Transverse colon (tissue), 4 donors: ENCODE data around the gene ADGRG2. TPM values are rescaled to one million over a fixed set of nuclear protein-coding genes. Genes with fewer than 3 reads are reported as not detected.

ENCODE experiments used
- DNase-seq: peaks from one replicate; pipeline ENCODE4 v3.0.0-alpha.2; 2019
- H3K27ac ChIP-seq, 4 donors: fragments of 200-600 bp; sonication (generic); 2 replicates each; pipeline ENCODE4 v1.5.1; 2016 to 2018; ENCODE audit warnings: inconsistent platforms in 4 of 4
- H3K27me3 ChIP-seq: fragments of 200-600 bp; sonication (generic); 2 replicates; pipeline ENCODE4 v1.5.1; 2017; ENCODE audit warnings: inconsistent platforms
- H3K36me3 ChIP-seq, 4 donors: fragments of 200-600 bp; sonication (generic); 2 replicates each; pipeline ENCODE4 v1.5.1; 2017 to 2019; ENCODE audit warnings: inconsistent platforms in 4 of 4
- H3K4me1 ChIP-seq, 4 donors: fragments of 200-600 bp; sonication (generic); 2 replicates each; pipeline ENCODE4 v1.5.1; 2017 to 2020; ENCODE audit warnings: inconsistent platforms in 4 of 4
- H3K4me3 ChIP-seq, 4 donors: fragments of 200-600 bp; sonication (generic); 1 replicate in 1 of 4; 2 replicates in 3 of 4; pipeline versions ENCODE4 v1.5.1 to v1.6.1; 2017 to 2019; ENCODE audit warnings: inconsistent platforms in 4 of 4
- H3K9me3 ChIP-seq, 2 donors: fragments of 200-600 bp; sonication (generic); 2 replicates each; pipeline ENCODE4 v1.5.1; 2017 to 2019; ENCODE audit warnings: inconsistent platforms in 2 of 2
- EP300 ChIP-seq: sonication (generic); formaldehyde crosslinking; IDR thresholded peaks from one replicate; pipeline ENCODE4 v1.6.1; 2017; ENCODE audit warnings: antibody characterized with exemption, low read depth
- POLR2A ChIP-seq: fragments of 450-650 bp; IDR thresholded peaks from one replicate; pipeline ENCODE4 v1.6.1; 2016; ENCODE audit warnings: antibody characterized with exemption, mild to moderate bottlenecking, moderate library complexity
- POLR2AphosphoS5 ChIP-seq, 3 donors: sonication (generic); formaldehyde crosslinking; IDR thresholded peaks; one replicate each; pipeline ENCODE4 v1.6.1; 2016; ENCODE audit warnings: antibody characterized with exemption in 3 of 3
- WGBS, 2 donors: methylation state at CpG; one replicate each; pipeline ENCODE4 v1.1.5; 2018; ENCODE audit warnings: low coverage in 1 of 2; 5-methylcytosine and 5-hydroxymethylcytosine counted together
- in situ Hi-C, 4 donors: fragments of 200-750 bp; cut with MboI; loops; one replicate each; pipeline versions ENCODE4 v1.15.0 to v1.15.1; 2017; ENCODE audit warnings: low sequenced_read_pairs in 3 of 4, low pct_ligation_motif_present in 1 of 4, low pct_unique_long_range_greater_than_20kb in 1 of 4
- intact Hi-C: fragments of 100-400 bp; cut with DNase I; formaldehyde crosslinking; loops from one replicate; pipeline ENCODE4 v1.15.1; 2023; ENCODE audit warnings: low total_unique reads
- total RNA-seq, 4 donors: library from RNA; depleted of rRNA; stranded (reverse); fragments of >200 nt; gene quantifications; one replicate each; pipeline ENCODE4 v1.1.0, GENCODE V29; 2016
- TF ChIP-seq, protein P1 (sequence below), 5 experiments: fragments of 200-600 bp in 3 of 5; fragments of 450-650 bp in 2 of 5; sonication (generic) in 3 of 5; IDR thresholded peaks; 1 replicate in 2 of 5; 2 replicates in 3 of 5; pipeline ENCODE4 v1.5.1; 2016 to 2017; ENCODE audit warnings: antibody characterized with exemption in 5 of 5, inconsistent platforms in 3 of 5, mild to moderate bottlenecking in 2 of 5, moderate library complexity in 1 of 5

Gene ADGRG2
- total RNA-seq, 4 donors from 2014 or later = 0.41 to 0.64 TPM; not detected in 2

DNA sequence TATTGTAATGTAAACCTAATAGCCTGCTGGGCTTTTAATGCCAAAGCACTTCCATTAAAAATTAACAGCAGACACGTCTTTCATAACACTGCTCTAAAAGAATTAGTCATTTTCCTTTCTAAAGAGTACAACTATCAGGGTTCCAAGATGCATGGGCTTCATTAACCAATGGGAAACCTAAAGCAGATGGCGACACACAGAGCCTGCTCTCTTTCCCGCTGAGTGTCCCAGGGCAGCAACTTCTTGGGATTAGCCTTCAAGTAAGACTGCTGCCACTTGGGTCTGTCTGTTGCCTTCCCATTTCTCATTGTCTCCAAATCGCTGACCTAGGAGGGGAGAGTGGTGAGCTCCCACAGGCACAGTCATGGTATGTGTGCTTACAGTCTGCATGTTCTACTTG lies 124.4 kb downstream of the ADGRG2 start:
- TF ChIP-seq POLR2AphosphoS5 (IDR thresholded peaks at IDR 0.05) (no peak), EP300 (no peak), POLR2A (no peak)
- TF ChIP-seq, protein P1, sequence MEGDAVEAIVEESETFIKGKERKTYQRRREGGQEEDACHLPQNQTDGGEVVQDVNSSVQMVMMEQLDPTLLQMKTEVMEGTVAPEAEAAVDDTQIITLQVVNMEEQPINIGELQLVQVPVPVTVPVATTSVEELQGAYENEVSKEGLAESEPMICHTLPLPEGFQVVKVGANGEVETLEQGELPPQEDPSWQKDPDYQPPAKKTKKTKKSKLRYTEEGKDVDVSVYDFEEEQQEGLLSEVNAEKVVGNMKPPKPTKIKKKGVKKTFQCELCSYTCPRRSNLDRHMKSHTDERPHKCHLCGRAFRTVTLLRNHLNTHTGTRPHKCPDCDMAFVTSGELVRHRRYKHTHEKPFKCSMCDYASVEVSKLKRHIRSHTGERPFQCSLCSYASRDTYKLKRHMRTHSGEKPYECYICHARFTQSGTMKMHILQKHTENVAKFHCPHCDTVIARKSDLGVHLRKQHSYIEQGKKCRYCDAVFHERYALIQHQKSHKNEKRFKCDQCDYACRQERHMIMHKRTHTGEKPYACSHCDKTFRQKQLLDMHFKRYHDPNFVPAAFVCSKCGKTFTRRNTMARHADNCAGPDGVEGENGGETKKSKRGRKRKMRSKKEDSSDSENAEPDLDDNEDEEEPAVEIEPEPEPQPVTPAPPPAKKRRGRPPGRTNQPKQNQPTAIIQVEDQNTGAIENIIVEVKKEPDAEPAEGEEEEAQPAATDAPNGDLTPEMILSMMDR (IDR thresholded peaks at IDR 0.05) = no peak
- intact Hi-C loops = no loop called here
- in situ Hi-C loops = loop anchor here in 1 of 4 donors (25.0 kb wide), 1 partner anchor 339 kb away; the partner anchor contains the start of gene PDHA1
- Histone ChIP-seq H3K27me3 (no peaks in the 10 kb centered on the region), H3K4me1 (no peaks in the 10 kb centered on the region), H3K9me3 (no peaks in the 10 kb centered on the region), H3K4me3 (no peak overlapping the region), H3K27ac (no peak overlapping the region), H3K36me3 (no peaks in the 10 kb centered on the region)
- DNase-seq = no peak
- 51% methylated on average over 4 of the region's 4 CpGs; no CpG with 5 or more reads in 1 of the 2 donors for WGBS, 2 donors

DNA sequence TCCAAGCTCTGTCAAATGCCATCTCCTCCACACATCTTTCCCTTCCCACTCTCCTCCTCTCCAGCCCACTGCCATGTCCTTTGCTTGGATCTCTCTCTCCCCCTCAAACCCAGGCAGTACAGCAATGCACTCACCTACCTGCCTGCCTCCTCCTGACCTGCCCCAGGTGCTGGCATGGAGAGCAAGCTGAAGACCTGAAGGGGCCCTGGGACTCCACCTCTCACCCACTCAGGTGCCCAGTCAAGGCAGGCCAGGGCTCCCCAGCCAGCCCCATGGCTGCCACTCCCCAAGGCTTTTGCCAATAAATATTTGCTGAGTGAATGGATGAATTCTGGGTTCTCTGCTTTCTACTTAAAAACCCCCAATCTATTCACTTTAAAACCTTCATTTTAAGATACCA lies 125.7 kb downstream of the ADGRG2 start:
- in situ Hi-C loops = loop anchor here in 1 of 4 donors (25.0 kb wide), 1 partner anchor 341 kb away; the partner anchor contains the start of gene PDHA1
- intact Hi-C loops = no loop called here
- no peaks in the 10 kb centered on the region for H3K9me3 ChIP-seq
- no peaks in the 10 kb centered on the region for H3K36me3 ChIP-seq
- no peak for TF ChIP-seq EP300
- TF ChIP-seq POLR2A = no peak
- TF ChIP-seq, protein P1 (IDR thresholded peaks at IDR 0.05) = no peak
- TF ChIP-seq POLR2AphosphoS5 (IDR thresholded peaks at IDR 0.05) = no peak
- H3K27me3 ChIP-seq = no peaks in the 10 kb centered on the region
- no peaks in the 10 kb centered on the region for H3K4me1 ChIP-seq
- no peak overlapping the region for H3K27ac ChIP-seq
- H3K4me3 ChIP-seq = no peak overlapping the region
- DNase-seq = no peak

DNA sequence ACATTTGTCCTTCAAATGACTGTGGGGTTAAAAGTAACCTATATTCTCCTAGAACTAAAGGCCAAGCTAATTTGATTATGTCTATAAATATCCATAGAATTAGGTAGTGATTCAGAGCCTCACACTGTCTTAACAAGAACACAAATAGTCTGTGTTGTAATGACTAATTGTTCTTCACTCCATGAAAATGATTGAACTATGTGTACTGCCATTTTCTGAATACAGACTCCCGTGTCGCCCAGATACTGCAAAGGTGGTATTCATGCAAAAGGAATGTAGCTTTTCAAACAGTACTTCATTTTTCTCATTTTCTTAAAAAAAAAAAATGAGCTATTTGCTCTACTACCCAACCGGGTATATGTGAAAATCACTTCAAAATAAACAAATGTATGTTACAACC lies 127.0 kb downstream of the ADGRG2 start:
- TF ChIP-seq POLR2A (no peak), POLR2AphosphoS5 (IDR thresholded peaks at IDR 0.05) (no peak), EP300 (no peak)
- TF ChIP-seq, protein P1 (IDR thresholded peaks at IDR 0.05) = no peak
- Histone ChIP-seq H3K27ac (no peak overlapping the region), H3K4me3 (no peak overlapping the region), H3K4me1 (no peaks in the 10 kb centered on the region), H3K9me3 (no peaks in the 10 kb centered on the region), H3K36me3 (no peaks in the 10 kb centered on the region), H3K27me3 (no peaks in the 10 kb centered on the region)
- in situ Hi-C loops (loop anchor here in 1 of 4 donors (25.0 kb wide), 1 partner anchor 342 kb away; the partner anchor contains the start of gene PDHA1), intact Hi-C loops (no loop called here)
- 70 to 83% methylated on average over 1 to 3 of the region's 3 CpGs for WGBS, 2 donors
- no peak for DNase-seq

DNA sequence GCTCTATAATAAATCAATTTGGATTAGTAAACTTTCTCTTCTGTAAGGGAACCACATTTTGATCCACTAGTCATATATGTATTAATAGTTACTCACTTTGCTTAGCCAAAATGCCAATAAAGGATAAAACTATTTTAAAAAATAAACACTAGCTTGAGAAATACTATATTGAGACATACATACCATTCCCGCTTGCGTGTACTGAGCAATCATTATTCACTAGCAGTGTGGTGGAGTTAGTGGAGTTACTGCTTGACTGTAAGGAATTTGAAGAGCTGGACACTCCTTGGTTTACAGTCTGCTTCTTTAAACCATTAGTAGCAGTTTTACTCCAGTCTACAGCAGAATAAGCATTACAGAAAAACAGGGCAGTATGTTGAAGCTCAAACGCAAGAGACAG lies 127.6 kb downstream of the ADGRG2 start:
- H3K4me3 ChIP-seq = no peak overlapping the region
- DNase-seq = no peak
- no peak overlapping the region for H3K27ac ChIP-seq
- no peaks in the 10 kb centered on the region for H3K36me3 ChIP-seq
- in situ Hi-C loops (loop anchor here in 1 of 4 donors (25.0 kb wide), 1 partner anchor 343 kb away; the partner anchor contains the start of gene PDHA1), intact Hi-C loops (no loop called here)
- no peaks in the 10 kb centered on the region for H3K9me3 ChIP-seq
- no peaks in the 10 kb centered on the region for H3K27me3 ChIP-seq
- TF ChIP-seq POLR2A (no peak), EP300 (no peak)
- TF ChIP-seq, protein P1 (IDR thresholded peaks at IDR 0.05) = no peak
- no peaks in the 10 kb centered on the region for H3K4me1 ChIP-seq
- WGBS, 2 donors = 81 to 84% methylated on average over 3 of the region's 3 CpGs
